IMR-90 (cell line): ENCODE results near the gene ATRX. TPM values are rescaled to one million over a fixed set of nuclear protein-coding genes. Genes with fewer than 3 reads are reported as not detected.

Source experiments
- ATAC-seq: fragments of 200-7000 bp; cut with Tn5 transposase; 2 replicates; pipeline ENCODE4 v1.9.1; 2020; ENCODE audit warnings: low read depth, mild to moderate bottlenecking, moderate library complexity
- BruUV-seq: library from RNA; stranded (reverse); fragments of 400-500 nt; replicated peaks from 2 replicates; lab custom pipeline; 2021; lab: Mats Ljungman, UMichigan
- CTCF ChIA-PET: fragments of 300-600 bp; formaldehyde crosslinking; extraction: SDS; loops from one replicate; lab custom pipeline; 2021; ENCODE audit warnings: antibody characterized with exemption; lab: Yijun Ruan, JAX
- POLR2A ChIA-PET: fragments of 300-600 bp; sonication (Branson Sonifier 250); formaldehyde crosslinking; loops from one replicate; lab custom pipeline; 2022; ENCODE audit warnings: antibody characterized with exemption; ENCODE audit not compliant: unreplicated experiment; lab: Charles Lee
- DNase-seq: peaks from one replicate; pipeline ENCODE4 v3.0.0; 2013
- H2AFZ ChIP-seq: replicated peaks from 2 replicates; pipeline ENCODE3; 2013; ENCODE audit warnings: low read length, mild to moderate bottlenecking; ENCODE audit not compliant: poor library complexity
- H2AK5ac ChIP-seq: 2 replicates; pipeline ENCODE4 v1.6.1; 2013; ENCODE audit warnings: low read depth, low read length, inconsistent platforms
- H2AK9ac ChIP-seq: replicated peaks from 2 replicates; pipeline ENCODE3; 2013; ENCODE audit warnings: mild to moderate bottlenecking, low read depth, low read length, moderate library complexity; ENCODE audit not compliant: poor library complexity
- H2BK120ac ChIP-seq: 2 replicates; pipeline ENCODE4 v1.6.1; 2013; ENCODE audit warnings: low read depth, low read length, inconsistent platforms
- H2BK15ac ChIP-seq: 3 replicates; pipeline ENCODE4 v1.6.1; 2013; ENCODE audit warnings: low read depth, low read length, inconsistent platforms
- H2BK20ac ChIP-seq: 2 replicates; pipeline ENCODE4 v1.6.1; 2013; ENCODE audit warnings: low read depth, mild to moderate bottlenecking, inconsistent platforms, low read length, moderate library complexity
- H2BK5ac ChIP-seq: 2 replicates; pipeline ENCODE4 v1.6.1; 2013; ENCODE audit warnings: mild to moderate bottlenecking, low read depth, low read length, inconsistent platforms; ENCODE audit not compliant: poor library complexity, severe bottlenecking
- H3K14ac ChIP-seq: replicated peaks from 2 replicates; pipeline ENCODE4 v1.6.1; 2013; ENCODE audit warnings: low read depth, low read length, inconsistent platforms
- H3K18ac ChIP-seq: 2 replicates; pipeline ENCODE4 v1.6.1; 2013; ENCODE audit warnings: low read depth, low read length, control low read depth
- H3K23ac ChIP-seq: 2 replicates; pipeline ENCODE4 v1.6.1; 2013; ENCODE audit warnings: low read depth, low read length, inconsistent platforms
- H3K27ac ChIP-seq: 2 replicates; pipeline ENCODE4 v1.5.1; 2013; ENCODE audit warnings: mild to moderate bottlenecking, control low read depth, low read length; ENCODE audit not compliant: insufficient read depth
- H3K27me3 ChIP-seq: 2 replicates; pipeline ENCODE4 v1.6.1; 2013; ENCODE audit warnings: low read length; ENCODE audit not compliant: control insufficient read depth, insufficient read depth
- H3K36me3 ChIP-seq: 2 replicates; pipeline ENCODE4 v1.6.1; 2013; ENCODE audit warnings: low read length, mixed read lengths; ENCODE audit not compliant: control insufficient read depth, insufficient read depth
- H3K4ac ChIP-seq: 2 replicates; pipeline ENCODE4 v1.6.1; 2013; ENCODE audit warnings: low read depth, low read length, inconsistent platforms
- H3K4me1 ChIP-seq: 2 replicates; pipeline ENCODE4 v1.6.1; 2013; ENCODE audit warnings: low read length, mixed read lengths; ENCODE audit not compliant: control insufficient read depth, insufficient read depth
- H3K4me2 ChIP-seq: 2 replicates; pipeline ENCODE4 v1.6.1; 2013; ENCODE audit warnings: low read depth, mild to moderate bottlenecking, control low read depth, low read length, moderate library complexity
- H3K4me3 ChIP-seq: 2 replicates; pipeline ENCODE4 v1.5.1; 2013; ENCODE audit warnings: low read depth, mild to moderate bottlenecking, control low read depth, low read length, moderate library complexity; ENCODE audit not compliant: insufficient read depth
- H3K56ac ChIP-seq: 2 replicates; pipeline ENCODE4 v1.6.1; 2013; ENCODE audit warnings: low read length, inconsistent platforms; ENCODE audit not compliant: insufficient read depth; ENCODE audit errors: extremely low read depth
- H3K79me1 ChIP-seq, 2 experiments: 2 replicates each; pipeline ENCODE4 v1.6.1; 2013; ENCODE audit warnings: low read length in 2 of 2, inconsistent platforms in 1 of 2, low read depth in 1 of 2
- H3K9ac ChIP-seq: 2 replicates; pipeline ENCODE4 v1.6.1; 2013; ENCODE audit warnings: low read depth, low read length, control low read depth
- H3K9me1 ChIP-seq: 2 replicates; pipeline ENCODE4 v1.6.1; 2013; ENCODE audit warnings: low read length, inconsistent platforms; ENCODE audit not compliant: insufficient read depth
- H3K9me3 ChIP-seq: 2 replicates; pipeline ENCODE4 v1.6.1; 2013; ENCODE audit warnings: low read length; ENCODE audit not compliant: control insufficient read depth, insufficient read depth
- H4K20me1 ChIP-seq: 2 replicates; pipeline ENCODE4 v1.6.1; 2013; ENCODE audit warnings: low read length, inconsistent platforms; ENCODE audit not compliant: insufficient read depth
- H4K5ac ChIP-seq: 2 replicates; pipeline ENCODE4 v1.6.1; 2013; ENCODE audit warnings: mild to moderate bottlenecking, low read depth, low read length, control low read depth
- H4K8ac ChIP-seq, 2 experiments: 2 replicates each; pipeline ENCODE4 v1.6.1; 2013; ENCODE audit warnings: low read depth in 2 of 2, low read length in 2 of 2, control low read depth in 1 of 2, inconsistent platforms in 1 of 2
- H4K91ac ChIP-seq: 2 replicates; pipeline ENCODE4 v1.6.1; 2013; ENCODE audit warnings: low read depth, low read length, inconsistent platforms; ENCODE audit not compliant: insufficient read depth
- BHLHE40 ChIP-seq: fragments of 150-350 bp; IDR thresholded peaks from 2 replicates; pipeline ENCODE4 v1.6.1; 2016; ENCODE audit warnings: mild to moderate bottlenecking, low read depth, low read length
- CEBPB ChIP-seq: IDR thresholded peaks from 2 replicates; pipeline ENCODE4 v1.6.1; 2012; ENCODE audit warnings: low read depth, low read length, improper control_type of control experiment
- CHD1 ChIP-seq: IDR thresholded peaks from 2 replicates; pipeline ENCODE4 v1.6.1; 2012; ENCODE audit warnings: low read depth, low read length, improper control_type of control experiment
- CTCF ChIP-seq: conservative IDR thresholded peaks from 2 replicates; pipeline ENCODE4 v1.5.1; 2012; ENCODE audit warnings: mild to moderate bottlenecking, low read depth, low read length, improper control_type of control experiment
- ELK1 ChIP-seq: fragments of 150-350 bp; IDR thresholded peaks from 2 replicates; pipeline ENCODE4 v1.6.1; 2016; ENCODE audit warnings: low read depth, mild to moderate bottlenecking, low read length, moderate library complexity, borderline replicate concordance
- FOS ChIP-seq: fragments of 150-350 bp; IDR thresholded peaks from 2 replicates; pipeline ENCODE4 v1.6.1; 2016; ENCODE audit warnings: low read depth, low read length
- MAFK ChIP-seq: IDR thresholded peaks from 2 replicates; pipeline ENCODE4 v1.6.1; 2012; ENCODE audit warnings: low read depth, low read length, improper control_type of control experiment
- MAZ ChIP-seq: IDR thresholded peaks from 2 replicates; pipeline ENCODE4 v1.6.1; 2012; ENCODE audit warnings: low read depth, mild to moderate bottlenecking, low read length, improper control_type of control experiment, moderate library complexity, borderline replicate concordance
- MXI1 ChIP-seq: IDR thresholded peaks from 2 replicates; pipeline ENCODE4 v1.6.1; 2012; ENCODE audit warnings: low read depth, mild to moderate bottlenecking, low read length, moderate library complexity, borderline replicate concordance
- NFE2L2 ChIP-seq: fragments of 150-350 bp; IDR thresholded peaks from 2 replicates; pipeline ENCODE4 v1.6.1; 2016; ENCODE audit warnings: low read depth, mild to moderate bottlenecking, low read length
- POLR2A ChIP-seq: IDR thresholded peaks from 2 replicates; pipeline ENCODE4 v1.6.1; 2012; ENCODE audit warnings: mild to moderate bottlenecking, low read depth, low read length
- RAD21 ChIP-seq: IDR thresholded peaks from 2 replicates; pipeline ENCODE4 v1.6.1; 2012; ENCODE audit warnings: low read length, improper control_type of control experiment
- RCOR1 ChIP-seq: IDR thresholded peaks from 2 replicates; pipeline ENCODE4 v1.6.1; 2012; ENCODE audit warnings: mild to moderate bottlenecking, low read length, improper control_type of control experiment; ENCODE audit not compliant: insufficient replicate concordance
- RFX5 ChIP-seq: IDR thresholded peaks from 2 replicates; pipeline ENCODE4 v1.8.0; 2012; ENCODE audit warnings: low read depth, mild to moderate bottlenecking, low read length, moderate library complexity
- SMC3 ChIP-seq: fragments of 150-350 bp; IDR thresholded peaks from 2 replicates; pipeline ENCODE4 v1.6.1; 2016; ENCODE audit warnings: low read depth, mild to moderate bottlenecking, antibody characterized with exemption, low read length, moderate library complexity
- USF2 ChIP-seq: fragments of 150-350 bp; IDR thresholded peaks from 2 replicates; pipeline ENCODE4 v1.6.1; 2017; ENCODE audit warnings: mild to moderate bottlenecking, antibody characterized with exemption, low read length, low read depth
- WGBS, 2 experiments: methylation state at CpG; one replicate each; pipeline versions ENCODE4 v1.1.5 to v1.1.7; 2013; ENCODE audit warnings: missing lambda C conversion rate in 2 of 2; ENCODE audit not compliant: insufficient read length in 1 of 2; ENCODE audit errors: extremely low coverage in 2 of 2; 5-methylcytosine and 5-hydroxymethylcytosine counted together
- dilution Hi-C: fragments of 300-500 bp; cut with HindIII; formaldehyde crosslinking; loops from one replicate; pipeline ENCODE4 v1.14.3; 2018; ENCODE audit warnings: low sequenced_read_pairs; ENCODE audit not compliant: unreplicated experiment
- in situ Hi-C: fragments of 300-500 bp; cut with MboI; formaldehyde crosslinking; loops from 3 replicates; pipeline ENCODE4 v1.14.3; 2019; ENCODE audit warnings: low sequenced_read_pairs, inconsistent platforms, mixed read lengths
- intact Hi-C: fragments of 100-400 bp; cut with micrococcal nuclease; formaldehyde crosslinking; loops from 2 replicates; pipeline ENCODE4 v1.10.0; 2022
- polyA plus RNA-seq, 3 experiments: library from polyadenylated mRNA; depleted of rRNA; stranded (reverse); fragments of >200 nt; gene quantifications; 2 replicates each; pipeline ENCODE4 v1.2.3, GENCODE V29; 2012; ENCODE audit warnings: low replicate concordance in 1 of 3
- total RNA-seq: library from RNA; depleted of rRNA; stranded (reverse); fragments of >200 nt; gene quantifications from 2 replicates; pipeline ENCODE4 v1.2.3, GENCODE V29; 2012

Gene ATRX
- total and polyA plus RNA-seq, 2 of the 4 experiments (the other 2 are of a cell fraction), result 20.7 to 73.8 TPM

- TF ChIP-seq FOS (no peak), CHD1 (no peak), MAZ (no peak), RAD21 (no peak), CTCF (no peak), RFX5 (no peak), SMC3 (no peak), BHLHE40 (no peak), POLR2A (no peak), NFE2L2 (no peak), RCOR1 (no peak), MXI1 (no peak), CEBPB (no peak), MAFK (no peak), ELK1 (no peak), USF2 (no peak)
- Histone ChIP-seq H4K20me1 (peaks cover 40% of the 10 kb centered on the region), H2BK120ac (no peak overlapping the region), H3K27ac (no peak overlapping the region), H3K9me1 (no peaks in the 10 kb centered on the region), H4K8ac (no peak overlapping the region), H4K91ac (no peak overlapping the region), H3K4me2 (no peak overlapping the region), H3K4me1 (no peaks in the 10 kb centered on the region), H3K36me3 (no peaks in the 10 kb centered on the region), H4K5ac (no peak overlapping the region), H3K9ac (no peak overlapping the region), H2BK15ac (no peak overlapping the region), H3K18ac (no peak overlapping the region), H2BK5ac (no peak overlapping the region), H3K56ac (no peak overlapping the region), H3K27me3 (no peaks in the 10 kb centered on the region), H2BK20ac (no peak overlapping the region), H3K9me3 (no peaks in the 10 kb centered on the region), H3K4ac (no peak overlapping the region), H2AFZ (no peak overlapping the region), H3K79me1 (peaks cover 0 to 6% of the 10 kb centered on the region in 2 experiments; a peak in 1 of 4 replicates), H3K23ac (no peak overlapping the region), H2AK5ac (no peak overlapping the region), H2AK9ac (no peak overlapping the region), H3K14ac (no peak overlapping the region), H3K4me3 (no peak overlapping the region)
- ChIA-PET POLR2A (no interaction called here), CTCF (no interaction called here)
- BruUV-seq, result no TSS peak
- WGBS, 2 experiments, result 65% methylated on average over 3 of the region's 7 CpGs; no CpG with 5 or more reads in 1 of the 2 experiments
- dilution Hi-C loops (no loop called here), intact Hi-C loops (no loop called here), in situ Hi-C loops (no loop called here)
- DNase-seq, result no peak
- no peak for ATAC-seq
Measured at GRCh38 chrX:77731821-77732419, 54.1 kb downstream of the ATRX start.
